Measurements from ENCODE around the gene SHISA9.

DNA sequence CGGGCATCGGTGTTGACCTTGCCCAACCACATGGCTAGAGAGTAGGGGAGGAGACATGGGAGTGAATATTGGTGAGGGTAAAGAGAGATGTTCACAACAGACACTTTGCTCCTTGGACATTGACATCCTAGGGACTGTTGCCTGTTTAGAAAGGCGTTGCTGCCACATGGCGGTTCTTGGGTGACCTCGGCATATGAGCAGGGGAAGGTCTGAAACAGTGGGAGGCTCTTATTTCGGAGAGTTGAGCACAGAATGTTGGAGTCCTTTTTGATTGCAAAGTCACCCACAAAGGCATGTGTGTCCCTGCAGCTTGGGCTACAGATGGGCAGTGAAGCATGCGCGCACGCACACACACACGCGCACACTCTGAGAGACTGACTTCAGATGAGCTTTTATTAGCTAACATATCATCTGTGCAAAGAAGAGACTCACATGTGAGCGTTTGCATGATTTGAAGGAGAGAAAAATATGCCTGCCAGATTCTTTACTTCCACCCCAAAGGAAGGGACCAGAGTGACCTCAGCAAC lies 104.4 kb downstream of the SHISA9 start:
- TF ChIP-seq, protein P1, sequence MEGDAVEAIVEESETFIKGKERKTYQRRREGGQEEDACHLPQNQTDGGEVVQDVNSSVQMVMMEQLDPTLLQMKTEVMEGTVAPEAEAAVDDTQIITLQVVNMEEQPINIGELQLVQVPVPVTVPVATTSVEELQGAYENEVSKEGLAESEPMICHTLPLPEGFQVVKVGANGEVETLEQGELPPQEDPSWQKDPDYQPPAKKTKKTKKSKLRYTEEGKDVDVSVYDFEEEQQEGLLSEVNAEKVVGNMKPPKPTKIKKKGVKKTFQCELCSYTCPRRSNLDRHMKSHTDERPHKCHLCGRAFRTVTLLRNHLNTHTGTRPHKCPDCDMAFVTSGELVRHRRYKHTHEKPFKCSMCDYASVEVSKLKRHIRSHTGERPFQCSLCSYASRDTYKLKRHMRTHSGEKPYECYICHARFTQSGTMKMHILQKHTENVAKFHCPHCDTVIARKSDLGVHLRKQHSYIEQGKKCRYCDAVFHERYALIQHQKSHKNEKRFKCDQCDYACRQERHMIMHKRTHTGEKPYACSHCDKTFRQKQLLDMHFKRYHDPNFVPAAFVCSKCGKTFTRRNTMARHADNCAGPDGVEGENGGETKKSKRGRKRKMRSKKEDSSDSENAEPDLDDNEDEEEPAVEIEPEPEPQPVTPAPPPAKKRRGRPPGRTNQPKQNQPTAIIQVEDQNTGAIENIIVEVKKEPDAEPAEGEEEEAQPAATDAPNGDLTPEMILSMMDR (IDR thresholded peaks at IDR 0.05), result no peak
- TF ChIP-seq POLR2A (IDR thresholded peaks at IDR 0.05), result no peak
